GM21367 (cell line): ENCODE measurements around the gene CCDC6.
"Not testable (repeated sequence)": the region's sequence is repeated elsewhere in the genome, so short reads cannot be mapped to it uniquely, and the experiment has no call there.

Experiments
- ATAC-seq: cut with Tn5 transposase; IDR thresholded peaks from one replicate; pipeline ENCODE4 v1.9.1; 2021; ENCODE audit not compliant: unreplicated experiment

The CCDC6 gene

GRCh38 chr10:59905731-59906416 is 482 bp downstream of the CCDC6 start:
- no peak for ATAC-seq

GRCh38 chr10:59905066-59905730 is 1.2 kb downstream of the CCDC6 start:
- ATAC-seq: peak; percentile 49

GRCh38 chr10:59904426-59905065 is 1.8 kb downstream of the CCDC6 start:
- ATAC-seq: no peak

- no peak for ATAC-seq
Observed at GRCh38 chr10:59903871-59904270, 2.5 kb downstream of the CCDC6 start.

GRCh38 chr10:59902016-59902415 is 4.3 kb downstream of the CCDC6 start:
- no peak for ATAC-seq

- ATAC-seq: no peak
Observed at GRCh38 chr10:59901470-59901869, 4.9 kb downstream of the CCDC6 start.

GRCh38 chr10:59900048-59900727 is 6.2 kb downstream of the CCDC6 start:
- ATAC-seq: no peak

GRCh38 chr10:59898125-59898835 is 8.1 kb downstream of the CCDC6 start:
- no peak for ATAC-seq

GRCh38 chr10:59896191-59896590 is 10.2 kb downstream of the CCDC6 start:
- no peak for ATAC-seq

GRCh38 chr10:59895629-59896116 is 10.7 kb downstream of the CCDC6 start:
- ATAC-seq: no peak

- ATAC-seq: no peak
Observed at GRCh38 chr10:59894114-59894513, 12.2 kb downstream of the CCDC6 start.

- ATAC-seq: no peak
Observed at GRCh38 chr10:59892697-59893096, 13.7 kb downstream of the CCDC6 start.

GRCh38 chr10:59891936-59892335 is 14.4 kb downstream of the CCDC6 start:
- ATAC-seq: no peak

GRCh38 chr10:59891349-59891748 is 15.0 kb downstream of the CCDC6 start:
- ATAC-seq: no peak

GRCh38 chr10:59888781-59889435 is 17.4 kb downstream of the CCDC6 start:
- ATAC-seq: no peak

GRCh38 chr10:59887972-59888640 is 18.2 kb downstream of the CCDC6 start:
- peak; percentile 21 for ATAC-seq

- ATAC-seq: no peak
Observed at GRCh38 chr10:59887006-59887405, 19.4 kb downstream of the CCDC6 start.

- peak; percentile 76 for ATAC-seq
Observed at GRCh38 chr10:59885430-59886134, 20.8 kb downstream of the CCDC6 start.

GRCh38 chr10:59884893-59885292 is 21.5 kb downstream of the CCDC6 start:
- ATAC-seq: not testable (repeated sequence)
